ENCODE measurements around the gene PMF1. TPM values are rescaled to one million over a fixed set of nuclear protein-coding genes. Genes with fewer than 3 reads are reported as not detected.

Gene PMF1
- total RNA-seq, 1 donor from 2014 or later: 62.0 TPM

DNA sequence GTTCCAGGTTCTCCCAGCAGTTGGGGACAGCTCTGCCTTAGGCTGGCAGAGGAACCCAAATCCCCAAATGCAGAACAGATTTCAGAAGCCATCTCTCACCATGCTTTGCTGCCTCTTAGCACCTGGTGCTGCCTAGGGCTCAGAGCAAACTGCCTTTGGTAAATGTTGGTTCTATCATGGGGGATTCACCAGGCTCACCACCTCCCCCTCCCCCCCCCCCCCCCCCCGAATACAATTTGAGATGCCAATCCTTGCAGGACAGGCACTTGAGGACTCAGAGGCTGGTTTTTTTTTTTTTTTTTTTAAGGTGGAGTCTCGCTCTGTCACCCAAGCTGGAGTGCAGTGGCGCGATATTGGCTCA is 35.5 kb downstream of the PMF1 start:
- TF ChIP-seq, protein P1, sequence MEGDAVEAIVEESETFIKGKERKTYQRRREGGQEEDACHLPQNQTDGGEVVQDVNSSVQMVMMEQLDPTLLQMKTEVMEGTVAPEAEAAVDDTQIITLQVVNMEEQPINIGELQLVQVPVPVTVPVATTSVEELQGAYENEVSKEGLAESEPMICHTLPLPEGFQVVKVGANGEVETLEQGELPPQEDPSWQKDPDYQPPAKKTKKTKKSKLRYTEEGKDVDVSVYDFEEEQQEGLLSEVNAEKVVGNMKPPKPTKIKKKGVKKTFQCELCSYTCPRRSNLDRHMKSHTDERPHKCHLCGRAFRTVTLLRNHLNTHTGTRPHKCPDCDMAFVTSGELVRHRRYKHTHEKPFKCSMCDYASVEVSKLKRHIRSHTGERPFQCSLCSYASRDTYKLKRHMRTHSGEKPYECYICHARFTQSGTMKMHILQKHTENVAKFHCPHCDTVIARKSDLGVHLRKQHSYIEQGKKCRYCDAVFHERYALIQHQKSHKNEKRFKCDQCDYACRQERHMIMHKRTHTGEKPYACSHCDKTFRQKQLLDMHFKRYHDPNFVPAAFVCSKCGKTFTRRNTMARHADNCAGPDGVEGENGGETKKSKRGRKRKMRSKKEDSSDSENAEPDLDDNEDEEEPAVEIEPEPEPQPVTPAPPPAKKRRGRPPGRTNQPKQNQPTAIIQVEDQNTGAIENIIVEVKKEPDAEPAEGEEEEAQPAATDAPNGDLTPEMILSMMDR (conservative IDR thresholded peaks at IDR 0.05): no peak
- no peaks in the 10 kb centered on the region for H3K27me3 Mint-ChIP-seq
- peaks cover 11% of the 10 kb centered on the region for H3K36me3 Mint-ChIP-seq
- peaks cover 4% of the 10 kb centered on the region for H3K4me1 Mint-ChIP-seq (ENCODE audit: unreplicated experiment)
- no peak overlapping the region for H3K4me3 Mint-ChIP-seq
- DNase-seq (ENCODE audit: extremely low spot score, unreplicated experiment): no peak
- no peaks in the 10 kb centered on the region for H3K9me3 Mint-ChIP-seq
- H3K27ac Mint-ChIP-seq: no peak overlapping the region

DNA sequence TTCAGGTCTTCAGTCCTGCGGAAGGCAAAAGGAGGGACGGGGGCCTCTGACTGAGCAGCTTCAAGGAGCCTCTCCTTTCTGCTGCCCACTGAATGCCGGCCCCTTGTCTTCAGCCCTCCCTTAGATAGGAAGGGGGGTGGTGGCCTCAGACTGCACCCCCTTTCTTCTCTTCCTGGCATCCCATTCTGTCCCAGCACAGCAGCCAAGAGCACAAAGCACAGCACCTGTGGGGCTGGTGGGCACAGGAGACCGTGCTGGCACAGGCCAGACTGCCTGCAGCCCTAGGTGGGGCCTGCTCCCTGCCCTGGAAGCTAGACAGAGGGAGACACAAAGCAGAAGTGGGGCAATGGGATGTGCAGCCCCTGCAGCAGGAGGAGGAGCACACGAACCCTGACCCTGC is 36.8 kb downstream of the PMF1 start:
- H3K27ac Mint-ChIP-seq: no peak overlapping the region
- no peak for DNase-seq (ENCODE audit: extremely low spot score, unreplicated experiment)
- H3K4me1 Mint-ChIP-seq (ENCODE audit: unreplicated experiment): peaks cover 4% of the 10 kb centered on the region
- H3K9me3 Mint-ChIP-seq: no peaks in the 10 kb centered on the region
- H3K36me3 Mint-ChIP-seq: peaks cover 19% of the 10 kb centered on the region
- TF ChIP-seq, protein P1 (conservative IDR thresholded peaks at IDR 0.05): no peak
- H3K4me3 Mint-ChIP-seq: no peak overlapping the region
- H3K27me3 Mint-ChIP-seq: no peaks in the 10 kb centered on the region

DNA sequence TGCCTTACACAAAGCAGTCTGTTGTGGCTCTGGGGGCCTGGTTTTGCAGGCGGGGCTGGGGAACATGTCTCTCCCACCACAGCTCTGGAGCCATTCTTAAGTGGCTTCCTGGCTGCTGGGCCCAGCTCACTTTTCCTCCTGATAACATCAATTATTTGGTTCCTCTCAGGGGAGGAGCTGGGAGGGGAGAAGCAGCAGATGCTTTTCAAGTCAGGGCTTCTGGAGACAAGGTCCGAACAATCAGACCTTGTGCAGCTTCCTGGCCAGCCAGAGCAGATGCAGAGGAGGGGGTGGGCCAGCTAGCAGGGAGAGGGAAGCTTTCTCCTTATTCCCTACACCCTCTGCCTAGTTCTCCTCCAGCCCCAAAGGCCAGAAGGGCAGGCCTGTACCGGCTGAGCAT is 38.7 kb downstream of the PMF1 start:
- H3K36me3 Mint-ChIP-seq: peaks cover 19% of the 10 kb centered on the region
- H3K27ac Mint-ChIP-seq: no peak overlapping the region
- TF ChIP-seq, protein P1 (conservative IDR thresholded peaks at IDR 0.05): no peak
- peaks cover 4% of the 10 kb centered on the region for H3K4me1 Mint-ChIP-seq (ENCODE audit: unreplicated experiment)
- H3K27me3 Mint-ChIP-seq: no peaks in the 10 kb centered on the region
- no peak overlapping the region for H3K4me3 Mint-ChIP-seq
- DNase-seq (ENCODE audit: extremely low spot score, unreplicated experiment): no peak
- no peaks in the 10 kb centered on the region for H3K9me3 Mint-ChIP-seq

DNA sequence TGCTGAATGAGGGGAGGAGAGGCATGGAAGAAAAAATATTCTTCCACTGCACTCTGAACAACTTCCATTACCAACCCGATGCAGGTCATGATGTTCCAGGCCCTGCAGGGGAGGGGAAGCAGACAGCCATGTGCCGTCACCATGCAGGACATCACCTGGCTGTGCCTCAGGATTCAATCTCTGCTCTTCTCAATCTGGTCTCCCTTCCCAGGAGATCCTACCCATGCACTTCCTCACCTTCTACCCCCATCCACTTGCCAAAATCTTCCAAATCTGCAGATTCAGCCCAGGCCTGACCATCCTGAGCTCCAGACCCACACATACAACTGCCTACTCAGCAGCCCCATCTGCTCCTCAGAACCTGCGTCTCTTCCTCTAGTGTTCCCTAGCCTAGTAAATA is 40.8 kb downstream of the PMF1 start:
- peaks cover 22% of the 10 kb centered on the region for H3K36me3 Mint-ChIP-seq
- no peak overlapping the region for H3K4me3 Mint-ChIP-seq
- no peak for DNase-seq (ENCODE audit: extremely low spot score, unreplicated experiment)
- H3K4me1 Mint-ChIP-seq (ENCODE audit: unreplicated experiment): no peaks in the 10 kb centered on the region
- no peak overlapping the region for H3K27ac Mint-ChIP-seq
- no peaks in the 10 kb centered on the region for H3K9me3 Mint-ChIP-seq
- TF ChIP-seq, protein P1 (conservative IDR thresholded peaks at IDR 0.05): no peak
- H3K27me3 Mint-ChIP-seq: no peaks in the 10 kb centered on the region

DNA sequence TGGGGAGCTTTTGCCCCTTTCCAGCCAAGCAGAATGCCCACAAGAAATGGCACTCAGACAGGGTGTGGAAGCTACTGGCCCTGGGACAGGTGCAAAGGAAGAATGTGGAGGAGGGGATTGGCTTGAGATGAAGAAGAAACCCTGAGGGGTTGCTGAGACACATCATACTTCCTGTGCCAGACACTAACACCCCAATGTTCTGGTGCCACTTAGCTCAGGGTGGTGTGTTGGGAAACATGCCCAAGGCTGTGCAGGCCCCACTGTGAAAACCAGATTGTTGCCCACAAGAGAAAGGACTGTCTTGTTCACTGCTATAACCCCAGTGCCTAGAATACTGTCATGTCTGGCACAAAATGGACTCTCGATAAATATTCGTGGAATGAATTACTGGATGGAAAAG is 44.9 kb downstream of the PMF1 start:
- DNase-seq (ENCODE audit: extremely low spot score, unreplicated experiment): no peak
- Mint-ChIP-seq H3K4me1 (ENCODE audit: unreplicated experiment) (no peaks in the 10 kb centered on the region), H3K9me3 (no peaks in the 10 kb centered on the region), H3K27me3 (no peaks in the 10 kb centered on the region), H3K36me3 (peaks cover 29% of the 10 kb centered on the region), H3K27ac (no peak overlapping the region), H3K4me3 (no peak overlapping the region)
- TF ChIP-seq, protein P1 (conservative IDR thresholded peaks at IDR 0.05): no peak

DNA sequence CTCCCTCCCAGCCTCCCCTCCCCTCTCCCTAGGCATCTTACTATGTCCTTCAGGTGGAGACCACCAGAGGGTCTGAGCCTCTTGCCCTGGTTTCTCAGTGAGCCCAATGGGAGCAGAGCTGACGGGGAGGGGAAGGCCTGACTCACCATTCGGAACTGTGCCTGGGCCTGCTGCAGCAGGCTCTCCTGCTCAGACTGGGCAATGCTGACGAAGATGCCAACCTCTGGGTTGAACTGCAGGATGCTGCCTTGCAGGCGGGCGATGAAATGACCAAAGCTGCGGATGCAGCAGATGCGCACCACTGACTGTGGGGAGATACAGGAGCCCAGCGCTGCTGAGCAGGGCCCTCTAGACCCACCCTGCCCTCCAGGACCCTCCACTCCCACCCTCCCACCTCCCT is 46.1 kb downstream of the PMF1 start:
- no peak for DNase-seq (ENCODE audit: extremely low spot score, unreplicated experiment)
- Mint-ChIP-seq H3K27me3 (no peaks in the 10 kb centered on the region), H3K4me3 (no peak overlapping the region), H3K27ac (no peak overlapping the region), H3K36me3 (peaks cover 28% of the 10 kb centered on the region), H3K4me1 (ENCODE audit: unreplicated experiment) (no peaks in the 10 kb centered on the region), H3K9me3 (no peaks in the 10 kb centered on the region)
- TF ChIP-seq, protein P1 (conservative IDR thresholded peaks at IDR 0.05): no peak

All from type B pancreatic cell (in vitro differentiated cells).